GM12873 (cell line): ENCODE measurements around the gene AGPAT3.

ENCODE experiments used
- CTCF ChIP-seq: IDR thresholded peaks from 2 replicates; pipeline ENCODE4 v1.5.1; 2012; ENCODE audit warnings: low read depth, mild to moderate bottlenecking, moderate library complexity, low read length, control low read depth; ENCODE audit not compliant: insufficient read depth; ENCODE audit errors: missing control alignments

Gene AGPAT3

DNA sequence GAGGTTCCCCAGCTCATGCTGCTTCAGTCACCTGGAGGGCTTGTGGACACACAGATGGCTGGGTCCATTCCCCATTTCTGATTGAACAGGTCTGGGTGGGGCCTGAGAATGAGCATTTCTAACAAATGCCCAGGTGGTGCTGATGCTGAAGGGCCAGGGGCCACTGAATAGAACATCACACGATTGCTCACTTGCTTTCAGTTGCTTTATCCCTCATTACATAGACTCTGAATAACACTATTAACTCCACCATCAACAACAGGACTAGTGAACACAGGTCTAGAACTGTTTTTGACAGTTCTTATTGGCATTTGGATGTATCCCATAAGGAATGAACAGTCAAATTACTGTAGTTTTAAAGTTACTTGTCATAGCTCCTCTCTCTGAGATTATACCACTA lies 159.2 kb downstream of the AGPAT3 start:
- no peak for TF ChIP-seq CTCF

DNA sequence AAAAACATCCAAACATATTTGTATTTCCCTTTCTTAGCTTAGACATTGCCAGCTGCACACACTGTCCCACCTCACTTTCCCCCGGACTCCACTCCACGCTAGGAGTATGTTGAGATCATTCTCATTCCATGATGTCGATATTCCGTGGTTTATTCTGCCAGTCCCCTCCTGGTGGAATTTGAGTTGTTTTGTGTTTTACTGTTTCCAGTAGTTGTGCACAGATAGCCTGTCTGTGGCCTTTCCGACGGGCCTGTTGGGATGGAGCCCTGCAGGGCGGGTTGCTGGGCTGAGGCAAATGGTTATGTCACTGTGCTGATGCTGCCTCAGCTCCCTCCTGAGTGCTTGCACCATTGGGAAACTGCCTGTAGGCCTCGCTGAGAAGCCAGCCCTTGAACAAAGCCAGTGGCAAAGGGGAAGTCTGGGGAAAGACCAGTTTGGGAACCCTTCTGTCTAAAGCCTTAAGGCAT lies 159.9 kb downstream of the AGPAT3 start:
- no peak for TF ChIP-seq CTCF

DNA sequence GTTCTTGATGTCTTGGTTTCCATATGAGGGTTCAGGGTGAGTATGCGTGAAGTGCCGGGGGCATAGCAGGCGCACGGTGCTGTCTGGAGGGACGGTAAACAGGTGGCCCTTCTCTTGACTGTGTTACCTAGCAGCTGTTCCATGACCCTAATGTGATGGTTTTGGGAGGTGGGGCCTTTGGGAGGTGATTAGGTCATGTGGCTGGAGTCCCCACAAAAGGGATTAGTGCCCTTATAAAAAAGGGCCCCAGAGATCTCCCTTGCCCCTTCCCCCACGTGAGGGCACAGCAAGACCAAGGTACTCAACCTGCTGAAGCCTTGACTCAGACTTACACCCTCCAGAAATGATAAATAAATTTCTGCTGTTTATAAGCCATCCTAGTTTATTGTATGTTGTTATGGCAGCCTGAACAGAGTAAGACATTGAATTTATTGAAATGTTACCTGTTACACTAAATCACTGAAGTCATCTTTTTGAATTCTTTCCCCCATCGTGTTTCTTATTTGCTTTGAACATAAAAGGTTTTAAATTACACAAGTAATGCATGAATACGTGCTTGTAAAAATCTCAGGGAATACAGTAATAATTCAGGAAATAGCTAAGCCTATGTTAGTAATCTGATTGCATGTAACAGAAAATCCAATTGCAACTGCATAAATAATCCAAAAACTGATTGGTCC lies 162.7 kb downstream of the AGPAT3 start:
- TF ChIP-seq CTCF = no peak

GRCh38 chr21:44028287-44028659 lies 163.2 kb downstream of the AGPAT3 start:
- no peak for TF ChIP-seq CTCF

GRCh38 chr21:44029460-44030087 lies 164.6 kb downstream of the AGPAT3 start:
- no peak for TF ChIP-seq CTCF

- no peak for TF ChIP-seq CTCF
Measured at GRCh38 chr21:44035244-44035643, 170.2 kb downstream of the AGPAT3 start.
